ENCODE results near the gene SYTL1.

DNA sequence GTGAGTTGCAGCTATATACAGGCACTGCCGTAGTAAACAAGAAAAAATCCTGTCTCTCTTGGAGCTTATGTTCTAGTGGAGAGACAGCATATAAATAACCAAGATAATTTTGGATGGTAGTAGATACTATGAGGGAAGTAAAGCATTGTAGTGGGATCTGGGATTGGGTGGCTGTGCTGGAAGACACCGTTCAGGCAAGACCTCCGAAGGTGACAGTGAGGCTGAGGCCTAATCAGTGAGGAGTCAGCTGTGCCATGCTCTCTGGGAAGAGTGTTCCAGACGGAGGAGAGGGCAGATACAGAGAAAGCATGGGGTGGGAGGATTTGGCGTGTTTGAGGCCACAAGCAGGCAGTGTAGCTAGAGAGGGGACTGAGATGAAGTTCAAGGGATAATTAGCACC, 13.9 kb upstream of the SYTL1 start:
- TF ChIP-seq EZH2 (optimal IDR thresholded peaks at IDR 0.05; ENCODE audit: low read depth, low read length), result no peak
- TF ChIP-seq, protein P1, sequence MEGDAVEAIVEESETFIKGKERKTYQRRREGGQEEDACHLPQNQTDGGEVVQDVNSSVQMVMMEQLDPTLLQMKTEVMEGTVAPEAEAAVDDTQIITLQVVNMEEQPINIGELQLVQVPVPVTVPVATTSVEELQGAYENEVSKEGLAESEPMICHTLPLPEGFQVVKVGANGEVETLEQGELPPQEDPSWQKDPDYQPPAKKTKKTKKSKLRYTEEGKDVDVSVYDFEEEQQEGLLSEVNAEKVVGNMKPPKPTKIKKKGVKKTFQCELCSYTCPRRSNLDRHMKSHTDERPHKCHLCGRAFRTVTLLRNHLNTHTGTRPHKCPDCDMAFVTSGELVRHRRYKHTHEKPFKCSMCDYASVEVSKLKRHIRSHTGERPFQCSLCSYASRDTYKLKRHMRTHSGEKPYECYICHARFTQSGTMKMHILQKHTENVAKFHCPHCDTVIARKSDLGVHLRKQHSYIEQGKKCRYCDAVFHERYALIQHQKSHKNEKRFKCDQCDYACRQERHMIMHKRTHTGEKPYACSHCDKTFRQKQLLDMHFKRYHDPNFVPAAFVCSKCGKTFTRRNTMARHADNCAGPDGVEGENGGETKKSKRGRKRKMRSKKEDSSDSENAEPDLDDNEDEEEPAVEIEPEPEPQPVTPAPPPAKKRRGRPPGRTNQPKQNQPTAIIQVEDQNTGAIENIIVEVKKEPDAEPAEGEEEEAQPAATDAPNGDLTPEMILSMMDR (IDR thresholded peaks at IDR 0.05; ENCODE audit: low read length), result no peak

Measured in MM.1S (cell line).